CD14-positive monocyte (primary cell): ENCODE measurements around the gene NSG2. TPM values are rescaled to one million over a fixed set of nuclear protein-coding genes. Genes with fewer than 3 reads are reported as not detected.

Experiments used
- DNase-seq, 3 donors: peaks; one replicate each; pipeline ENCODE4 v3.0.0-alpha.2; 2011 to 2022
- H2AFZ ChIP-seq: 2 replicates; pipeline ENCODE4 v1.6.0; 2012; ENCODE audit warnings: mild to moderate bottlenecking, low read depth, low read length, inconsistent platforms; ENCODE audit not compliant: insufficient read depth, poor library complexity, severe bottlenecking
- H3K27ac ChIP-seq, 2 donors: 1 replicate in 1 of 2; 2 replicates in 1 of 2; pipeline ENCODE4 v1.5.1; 2012 to 2013; ENCODE audit warnings: low read length in 2 of 2, control low read depth in 1 of 2, inconsistent platforms in 1 of 2, low read depth in 1 of 2, mild to moderate bottlenecking in 1 of 2
- H3K27me3 ChIP-seq, 2 donors: one replicate each; pipeline versions ENCODE4 v1.6.0 to v1.6.1; 2011 to 2013; ENCODE audit warnings: low read length in 2 of 2; ENCODE audit not compliant: control insufficient read depth in 2 of 2, insufficient read depth in 2 of 2
- H3K36me3 ChIP-seq, 2 donors: replicated peaks in 1 of 2; 1 replicate in 1 of 2; 2 replicates in 1 of 2; pipeline versions ENCODE4 v1.5.1 to v1.6.1; 2012 to 2013; ENCODE audit warnings: low read length in 2 of 2, control low read depth in 1 of 2, inconsistent platforms in 1 of 2, mild to moderate bottlenecking in 1 of 2; ENCODE audit not compliant: insufficient read depth in 2 of 2, control insufficient read depth in 1 of 2
- H3K4me1 ChIP-seq, 2 donors: 1 replicate in 1 of 2; 2 replicates in 1 of 2; pipeline versions ENCODE4 v1.5.1 to v1.6.1; 2012 to 2013; ENCODE audit warnings: low read length in 2 of 2, control low read depth in 1 of 2, inconsistent platforms in 1 of 2, mild to moderate bottlenecking in 1 of 2, moderate library complexity in 1 of 2; ENCODE audit not compliant: insufficient read depth in 2 of 2, control insufficient read depth in 1 of 2
- H3K4me2 ChIP-seq: replicated peaks from 2 replicates; pipeline ENCODE3; 2012; ENCODE audit warnings: low read length, moderate library complexity, mild to moderate bottlenecking; ENCODE audit not compliant: poor library complexity, severe bottlenecking; ENCODE audit errors: extremely low read depth
- H3K4me3 ChIP-seq, 3 experiments: fragments of 200-600 bp in 1 of 3; sonication (generic) in 1 of 3; replicated peaks in 1 of 3; 1 replicate in 2 of 3; 2 replicates in 1 of 3; pipeline ENCODE4 v1.5.1; 2011 to 2013; ENCODE audit warnings: low read length in 3 of 3, mild to moderate bottlenecking in 3 of 3, control low read depth in 2 of 3, low read depth in 2 of 3, inconsistent platforms in 1 of 3, moderate library complexity in 1 of 3
- H3K79me2 ChIP-seq: 2 replicates; pipeline ENCODE4 v1.6.0; 2012; ENCODE audit warnings: mild to moderate bottlenecking, control low read depth, inconsistent platforms, low read length, moderate library complexity; ENCODE audit not compliant: insufficient read depth
- H3K9ac ChIP-seq: 2 replicates; pipeline ENCODE4 v1.6.0; 2017; ENCODE audit warnings: low read length, mild to moderate bottlenecking; ENCODE audit not compliant: insufficient read depth, poor library complexity, severe bottlenecking
- H3K9me3 ChIP-seq, 2 donors: replicated peaks in 1 of 2; 1 replicate in 1 of 2; 2 replicates in 1 of 2; pipeline versions ENCODE4 v1.5.1 to v1.6.1; 2012 to 2013; ENCODE audit warnings: low read length in 2 of 2, control low read depth in 1 of 2; ENCODE audit not compliant: control insufficient read depth in 1 of 2, insufficient read depth in 1 of 2
- H4K20me1 ChIP-seq: 2 replicates; pipeline ENCODE4 v1.6.0; 2012; ENCODE audit warnings: mild to moderate bottlenecking, low read length, control low read depth, moderate library complexity; ENCODE audit not compliant: insufficient read depth
- H3K27ac Mint-ChIP-seq, 7 donors: one replicate each; pipeline ENCODE4 v1.8.0; 2020; ENCODE audit warnings: mild to moderate bottlenecking in 7 of 7, mixed read lengths in 7 of 7, moderate library complexity in 6 of 7, inconsistent platforms in 2 of 7
- H3K27me3 Mint-ChIP-seq, 3 donors: one replicate each; pipeline ENCODE4 v1.8.0; 2021 to 2022; ENCODE audit warnings: low read depth in 3 of 3, mild to moderate bottlenecking in 3 of 3, mixed read lengths in 3 of 3, moderate library complexity in 3 of 3, inconsistent platforms in 1 of 3
- H3K36me3 Mint-ChIP-seq, 2 donors: one replicate each; pipeline ENCODE4 v1.8.0; 2020; ENCODE audit warnings: mixed read lengths in 2 of 2, inconsistent platforms in 1 of 2, mild to moderate bottlenecking in 1 of 2
- H3K4me1 Mint-ChIP-seq: one replicate; pipeline ENCODE4 v1.8.0; 2020; ENCODE audit warnings: mild to moderate bottlenecking, mixed read lengths
- H3K4me3 Mint-ChIP-seq, 2 donors: one replicate each; pipeline ENCODE4 v1.8.0; 2020; ENCODE audit warnings: mild to moderate bottlenecking in 2 of 2, mixed read lengths in 2 of 2, moderate library complexity in 1 of 2
- H3K9me3 Mint-ChIP-seq, 7 donors: one replicate each; pipeline ENCODE4 v1.8.0; 2020 to 2022; ENCODE audit warnings: mixed read lengths in 7 of 7, mild to moderate bottlenecking in 6 of 7, moderate library complexity in 6 of 7, inconsistent platforms in 2 of 7
- CTCF ChIP-seq: fragments of 200-600 bp; IDR thresholded peaks from one replicate; pipeline ENCODE4 v1.8.0; 2022; ENCODE audit warnings: antibody characterized with exemption, mild to moderate bottlenecking
- WGBS: methylation state at CpG from one replicate; pipeline ENCODE4 v1.1.5; 2013; ENCODE audit warnings: missing lambda C conversion rate; ENCODE audit not compliant: insufficient coverage; 5-methylcytosine and 5-hydroxymethylcytosine counted together
- intact Hi-C, 2 donors: fragments of 100-400 bp; cut with micrococcal nuclease; formaldehyde crosslinking; loops; one replicate each; pipeline versions ENCODE4 v1.15.0 to v1.15.1; 2023
- polyA plus RNA-seq, 3 donors: library from polyadenylated mRNA; depleted of rRNA in 1 of 3; unstranded in 2 of 3; stranded (reverse) in 1 of 3; fragments of 300-500 nt in 2 of 3; fragments of >200 nt in 1 of 3; fragmentation: Illumina TruSeq in 2 of 3; gene quantifications; 1 replicate in 2 of 3; 2 replicates in 1 of 3; pipeline ENCODE4 v1.2.3, GENCODE V29; 2012 to 2021

The NSG2 gene
- polyA plus RNA-seq, 3 donors = not detected

GRCh38 chr5:174078416-174078815, 32.9 kb downstream of the NSG2 start:
- H3K79me2 ChIP-seq = no peaks in the 10 kb centered on the region
- H2AFZ ChIP-seq = no peak overlapping the region
- intact Hi-C loops = no loop called here
- Mint-ChIP-seq H3K27ac (no peak overlapping the region), H3K27me3 (peaks cover 2 to 13% (median 5%) of the 10 kb centered on the region in 3 donors), H3K4me3 (no peak overlapping the region), H3K4me1 (no peaks in the 10 kb centered on the region), H3K9me3 (peaks cover 0 to 3% (median 0%) of the 10 kb centered on the region in 7 donors), H3K36me3 (no peaks in the 10 kb centered on the region)
- no peak for DNase-seq
- no peak overlapping the region for H3K27ac ChIP-seq
- H3K27me3 ChIP-seq = no peaks in the 10 kb centered on the region
- TF ChIP-seq CTCF = no peak
- no peak overlapping the region for H3K4me3 ChIP-seq
- H3K36me3 ChIP-seq = no peaks in the 10 kb centered on the region
- H4K20me1 ChIP-seq = no peaks in the 10 kb centered on the region
- H3K9ac ChIP-seq = no peak overlapping the region
- WGBS = no CpG with 5 or more reads among the region's 3 CpGs
- no peaks in the 10 kb centered on the region for H3K4me1 ChIP-seq
- H3K9me3 ChIP-seq = no peaks in the 10 kb centered on the region
- H3K4me2 ChIP-seq = no peak overlapping the region

- no peak for TF ChIP-seq CTCF
Observed at GRCh38 chr5:174082286-174082685, 36.8 kb downstream of the NSG2 start.

More at GRCh38 chr5:174082286-174082685, 36.8 kb downstream of the NSG2 start:
- H3K9ac ChIP-seq = no peak overlapping the region
- H3K4me3 Mint-ChIP-seq = no peak overlapping the region
- intact Hi-C loops = no loop called here
- H3K9me3 ChIP-seq = no peaks in the 10 kb centered on the region
- no peaks in the 10 kb centered on the region for H3K36me3 Mint-ChIP-seq
- no peaks in the 10 kb centered on the region for H4K20me1 ChIP-seq
- H3K79me2 ChIP-seq = no peaks in the 10 kb centered on the region
- no peaks in the 10 kb centered on the region for H3K4me1 ChIP-seq
- peaks cover 0 to 3% (median 0%) of the 10 kb centered on the region in 7 donors for H3K9me3 Mint-ChIP-seq
- H3K4me2 ChIP-seq = no peak overlapping the region
- H2AFZ ChIP-seq = no peak overlapping the region
- H3K4me3 ChIP-seq = no peak overlapping the region
- no peak overlapping the region for H3K27ac Mint-ChIP-seq
- no peak overlapping the region for H3K27ac ChIP-seq
- H3K27me3 Mint-ChIP-seq = peaks cover 2 to 17% (median 8%) of the 10 kb centered on the region in 3 donors
- H3K27me3 ChIP-seq = no peaks in the 10 kb centered on the region
- no peaks in the 10 kb centered on the region for H3K4me1 Mint-ChIP-seq
- no peak for DNase-seq
- no CpG with 5 or more reads among the region's 2 CpGs for WGBS
- H3K36me3 ChIP-seq = no peaks in the 10 kb centered on the region
